IPS-20b (cell line): Measurements from ENCODE around the gene DPEP1.

Experiments used
- H3K27ac ChIP-seq: one replicate; pipeline ENCODE4 v1.5.1; 2013; ENCODE audit warnings: low read length
- H3K27me3 ChIP-seq: 2 replicates; pipeline ENCODE4 v1.6.1; 2013; ENCODE audit warnings: mild to moderate bottlenecking, low read length, inconsistent platforms; ENCODE audit not compliant: insufficient read depth
- H3K36me3 ChIP-seq: 2 replicates; pipeline ENCODE4 v1.6.1; 2013; ENCODE audit warnings: low read depth, mild to moderate bottlenecking, inconsistent platforms, low read length, moderate library complexity; ENCODE audit not compliant: insufficient read depth
- H3K4me1 ChIP-seq: 2 replicates; pipeline ENCODE4 v1.6.1; 2013; ENCODE audit warnings: mild to moderate bottlenecking, control low read depth, inconsistent platforms, low read length, moderate library complexity; ENCODE audit not compliant: insufficient read depth
- H3K4me3 ChIP-seq: 2 replicates; pipeline ENCODE4 v1.5.1; 2013; ENCODE audit warnings: mild to moderate bottlenecking, low read length, inconsistent platforms
- H3K9ac ChIP-seq: 2 replicates; pipeline ENCODE4 v1.6.1; 2013; ENCODE audit warnings: low read depth, mild to moderate bottlenecking, inconsistent platforms, low read length, moderate library complexity
- H3K9me3 ChIP-seq: 2 replicates; pipeline ENCODE4 v1.6.1; 2013; ENCODE audit warnings: mild to moderate bottlenecking, low read depth, low read length, inconsistent platforms; ENCODE audit not compliant: insufficient read depth

DPEP1 gene

GRCh38 chr16:89593841-89594240, 19.6 kb upstream of the DPEP1 start:
- H3K36me3 ChIP-seq, result no peaks in the 10 kb centered on the region
- H3K4me3 ChIP-seq, result no peak overlapping the region
- no peaks in the 10 kb centered on the region for H3K27me3 ChIP-seq
- H3K9ac ChIP-seq, result no peak overlapping the region
- H3K4me1 ChIP-seq, result no peaks in the 10 kb centered on the region
- no peak overlapping the region for H3K27ac ChIP-seq
- H3K9me3 ChIP-seq, result no peaks in the 10 kb centered on the region

- Histone ChIP-seq H3K9ac (no peak overlapping the region), H3K4me3 (no peak overlapping the region), H3K27me3 (no peaks in the 10 kb centered on the region), H3K9me3 (no peaks in the 10 kb centered on the region), H3K4me1 (no peaks in the 10 kb centered on the region), H3K27ac (no peak overlapping the region), H3K36me3 (no peaks in the 10 kb centered on the region)
Measured at GRCh38 chr16:89595330-89596060, 17.9 kb upstream of the DPEP1 start.

DNA sequence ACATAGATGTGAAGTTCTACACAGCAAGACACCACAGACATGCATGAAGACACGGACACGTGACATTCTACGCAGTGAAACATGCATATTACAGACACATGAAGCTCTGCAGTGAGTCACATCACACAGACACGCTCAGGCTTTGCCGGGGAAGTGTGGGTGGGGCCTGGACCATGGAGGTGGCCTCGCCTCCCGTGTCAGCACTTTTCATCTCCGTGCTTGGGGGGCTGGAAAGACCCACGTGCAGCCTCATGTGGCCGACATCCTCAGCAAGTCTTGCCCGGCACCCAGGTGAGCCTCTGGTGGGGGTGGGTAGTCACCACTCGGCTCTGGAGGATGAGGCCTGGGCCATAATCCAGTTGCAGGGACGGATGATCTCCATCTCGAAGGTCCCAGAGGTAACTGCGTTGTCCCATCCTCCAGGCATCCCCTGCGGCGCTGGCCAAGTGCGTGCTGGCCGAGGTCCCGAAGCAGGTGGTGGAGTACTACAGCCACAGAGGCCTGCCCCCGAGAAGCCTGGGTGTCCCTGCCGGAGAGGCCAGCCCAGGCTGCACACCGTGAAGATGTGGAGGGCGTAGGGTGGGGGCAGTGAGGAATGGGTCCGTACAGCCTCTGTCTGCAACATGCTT, 17.3 kb upstream of the DPEP1 start:
- Histone ChIP-seq H3K27ac (no peak overlapping the region), H3K27me3 (no peaks in the 10 kb centered on the region)

DNA sequence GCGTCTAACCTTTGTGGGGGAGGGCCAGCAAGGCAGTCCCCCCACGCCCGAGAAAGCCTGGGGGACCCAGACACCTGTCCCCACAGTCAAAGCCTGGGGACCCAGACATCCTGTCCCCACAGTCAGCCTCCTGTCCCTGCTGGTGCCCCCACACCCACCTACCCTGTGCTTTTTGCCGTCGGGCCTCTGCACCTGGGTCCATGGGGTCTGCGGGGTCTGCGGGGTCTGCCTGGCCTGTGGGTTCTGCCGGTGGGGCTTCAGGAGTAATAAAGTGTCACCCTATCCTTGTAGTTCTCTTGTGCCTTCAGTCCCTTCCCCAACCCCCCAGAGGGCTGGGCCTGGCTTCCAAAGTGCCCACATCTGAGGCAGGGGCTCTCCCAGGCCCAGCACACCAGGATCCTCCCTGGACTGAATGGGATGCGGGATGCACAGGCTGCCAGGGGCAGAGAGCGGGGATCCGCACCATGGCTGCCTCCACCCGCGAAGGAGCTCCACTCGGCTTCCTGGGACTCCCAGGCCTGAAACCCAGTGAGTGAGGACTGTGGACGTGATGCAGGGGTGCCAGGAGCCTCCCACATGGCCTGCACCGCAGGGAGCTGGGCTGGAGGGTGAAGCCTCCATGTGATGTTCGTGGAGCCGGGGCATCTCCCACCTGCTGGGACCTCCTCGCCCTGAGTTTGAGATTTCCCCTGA, 16.3 kb upstream of the DPEP1 start:
- no peaks in the 10 kb centered on the region for H3K4me1 ChIP-seq
- no peak overlapping the region for H3K27ac ChIP-seq

More for the DNA sequence above, 17.3 kb upstream of the DPEP1 start:
- H3K36me3 ChIP-seq, result no peaks in the 10 kb centered on the region
- no peak overlapping the region for H3K4me3 ChIP-seq
- no peaks in the 10 kb centered on the region for H3K4me1 ChIP-seq
- H3K9ac ChIP-seq, result no peak overlapping the region
- H3K9me3 ChIP-seq, result no peaks in the 10 kb centered on the region

GRCh38 chr16:89598199-89598598, 15.2 kb upstream of the DPEP1 start:
- Histone ChIP-seq H3K9ac (no peak overlapping the region), H3K27me3 (peaks cover 5% of the 10 kb centered on the region; the same call in 1 of the 2 replicates), H3K27ac (no peak overlapping the region), H3K9me3 (no peaks in the 10 kb centered on the region), H3K36me3 (no peaks in the 10 kb centered on the region), H3K4me3 (no peak overlapping the region), H3K4me1 (peaks cover 2% of the 10 kb centered on the region)

More for the DNA sequence above, 16.3 kb upstream of the DPEP1 start:
- Histone ChIP-seq H3K9ac (no peak overlapping the region), H3K27me3 (no peaks in the 10 kb centered on the region), H3K36me3 (no peaks in the 10 kb centered on the region), H3K9me3 (no peaks in the 10 kb centered on the region), H3K4me3 (no peak overlapping the region)

DNA sequence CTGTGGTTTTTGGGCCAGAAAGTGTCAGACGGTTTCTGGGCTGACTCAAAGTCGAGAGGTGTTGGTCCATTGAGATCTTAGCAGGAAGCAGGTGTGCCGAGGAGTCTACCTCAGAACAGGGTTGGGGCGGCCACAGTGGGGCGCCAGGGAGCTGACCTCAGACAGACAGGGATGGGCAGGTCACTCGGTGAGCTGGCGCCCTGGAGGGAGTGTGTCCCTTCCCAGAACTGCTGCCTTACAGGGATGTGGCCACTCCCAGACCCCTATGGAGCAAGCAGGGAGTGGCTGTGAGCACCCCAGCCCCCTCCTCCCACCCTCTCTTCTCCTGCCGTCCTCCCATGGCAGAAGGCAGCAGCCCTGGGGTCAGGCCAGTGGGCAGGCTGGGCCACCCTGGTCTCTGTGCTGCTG, 14.0 kb upstream of the DPEP1 start:
- H3K9me3 ChIP-seq, result no peaks in the 10 kb centered on the region
- no peak overlapping the region for H3K27ac ChIP-seq
- no peak overlapping the region for H3K9ac ChIP-seq
- no peak overlapping the region for H3K4me3 ChIP-seq
- peaks cover 5% of the 10 kb centered on the region; the same call in 1 of the 2 replicates for H3K27me3 ChIP-seq
- H3K36me3 ChIP-seq, result no peaks in the 10 kb centered on the region
- H3K4me1 ChIP-seq, result peaks cover 2% of the 10 kb centered on the region

DNA sequence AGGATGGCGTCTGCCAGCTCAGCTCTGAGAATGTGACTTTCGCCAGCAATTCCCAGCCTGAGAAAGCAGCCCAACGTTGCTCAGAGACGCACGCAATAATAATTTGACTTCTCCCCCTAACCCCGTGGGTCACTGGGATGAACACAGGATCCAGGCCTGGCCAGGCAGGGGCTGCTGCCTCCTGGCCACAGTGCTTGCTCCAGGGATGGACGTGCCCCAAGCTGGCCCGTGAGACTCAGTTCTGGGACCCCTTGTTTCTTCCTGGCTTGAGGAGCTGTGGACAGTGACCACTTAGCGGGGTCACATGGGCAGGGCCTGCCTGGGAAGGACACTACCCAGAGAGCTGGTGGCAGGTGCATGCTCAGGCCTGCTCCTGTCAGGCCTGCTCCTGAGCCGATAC, 13.5 kb upstream of the DPEP1 start:
- peaks cover 2% of the 10 kb centered on the region for H3K4me1 ChIP-seq
- H3K9ac ChIP-seq, result no peak overlapping the region
- H3K9me3 ChIP-seq, result no peaks in the 10 kb centered on the region
- no peak overlapping the region for H3K27ac ChIP-seq
- H3K36me3 ChIP-seq, result no peaks in the 10 kb centered on the region
- H3K4me3 ChIP-seq, result no peak overlapping the region
- H3K27me3 ChIP-seq, result peaks cover 5% of the 10 kb centered on the region; the same call in 1 of the 2 replicates

GRCh38 chr16:89600427-89600826, 13.0 kb upstream of the DPEP1 start:
- Histone ChIP-seq H3K9ac (no peak overlapping the region), H3K36me3 (no peaks in the 10 kb centered on the region), H3K4me1 (peaks cover 2% of the 10 kb centered on the region), H3K27me3 (peaks cover 5% of the 10 kb centered on the region; the same call in 1 of the 2 replicates), H3K9me3 (no peaks in the 10 kb centered on the region), H3K4me3 (no peak overlapping the region), H3K27ac (no peak overlapping the region)

DNA sequence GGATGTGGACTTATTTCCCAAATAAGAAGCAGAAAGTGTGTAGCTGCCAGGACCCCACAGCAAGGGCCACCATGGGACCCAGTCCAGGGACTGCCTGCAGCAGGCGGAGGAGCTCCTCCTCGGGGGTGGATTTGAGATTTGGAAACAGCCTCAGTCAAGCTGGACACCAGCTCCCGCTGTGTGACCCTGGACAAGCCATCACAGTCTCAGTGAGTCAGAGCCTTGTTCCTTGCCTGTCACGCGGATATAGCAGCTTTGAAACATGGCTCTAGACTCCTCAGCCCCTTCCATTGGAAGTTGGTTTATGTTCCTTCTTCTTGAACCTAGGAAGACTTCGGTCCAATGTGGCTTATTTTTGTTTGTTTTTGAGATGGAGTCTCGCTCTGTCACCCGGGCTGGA, 12.5 kb upstream of the DPEP1 start:
- H3K9me3 ChIP-seq, result no peaks in the 10 kb centered on the region
- no peaks in the 10 kb centered on the region for H3K36me3 ChIP-seq
- H3K27ac ChIP-seq, result no peak overlapping the region
- H3K27me3 ChIP-seq, result peaks cover 5% of the 10 kb centered on the region; the same call in 1 of the 2 replicates
- H3K4me3 ChIP-seq, result no peak overlapping the region
- H3K9ac ChIP-seq, result no peak overlapping the region
- H3K4me1 ChIP-seq, result peaks cover 2% of the 10 kb centered on the region

GRCh38 chr16:89601906-89602272, 11.6 kb upstream of the DPEP1 start:
- no peak overlapping the region for H3K27ac ChIP-seq
- no peak overlapping the region for H3K4me3 ChIP-seq
- peaks cover 2% of the 10 kb centered on the region for H3K4me1 ChIP-seq
- peaks cover 5% of the 10 kb centered on the region; the same call in 1 of the 2 replicates for H3K27me3 ChIP-seq
- H3K9me3 ChIP-seq, result no peaks in the 10 kb centered on the region
- no peak overlapping the region for H3K9ac ChIP-seq
- H3K36me3 ChIP-seq, result no peaks in the 10 kb centered on the region

GRCh38 chr16:89602273-89602951, 11.0 kb upstream of the DPEP1 start:
- no peaks in the 10 kb centered on the region for H3K9me3 ChIP-seq
- peaks cover 5% of the 10 kb centered on the region; the same call in 1 of the 2 replicates for H3K27me3 ChIP-seq
- H3K27ac ChIP-seq, result no peak overlapping the region
- no peak overlapping the region; the same call in 1 of the 2 replicates for H3K4me3 ChIP-seq
- H3K9ac ChIP-seq, result no peak overlapping the region
- peaks cover 2% of the 10 kb centered on the region for H3K4me1 ChIP-seq
- H3K36me3 ChIP-seq, result no peaks in the 10 kb centered on the region
